Measurements from ENCODE around the gene PRKAB2. TPM values are rescaled to one million over a fixed set of nuclear protein-coding genes. Genes with fewer than 3 reads are reported as not detected.
"Not testable (repeated sequence)": the region's sequence is repeated elsewhere in the genome, so short reads cannot be mapped to it uniquely, and the experiment has no call there.

PRKAB2 gene
- total RNA-seq, 4 donors from 2014 or later = 21.5 to 45.4 (median 30.3) TPM

GRCh38 chr1:147109762-147110161, 62.5 kb downstream of the PRKAB2 start:
- H3K27me3 ChIP-seq = peaks cover 0 to 4% (median 0%) of the 10 kb centered on the region in 4 donors
- H3K9me3 ChIP-seq = no peaks in the 10 kb centered on the region
- no peaks in the 10 kb centered on the region for H3K36me3 ChIP-seq
- H3K27ac ChIP-seq (replicated peaks in 1 of 4) = no peak overlapping the region
- H3K4me1 ChIP-seq = no peaks in the 10 kb centered on the region
- no peak overlapping the region for H3K4me3 ChIP-seq
- WGBS = 55% methylated on average over 4 of the region's 4 CpGs
- no peak for DNase-seq (ENCODE audit: extremely low spot score)
- TF ChIP-seq EP300 (IDR thresholded peaks at IDR 0.05) (no peak), POLR2A (IDR thresholded peaks at IDR 0.05; ENCODE audit: low read depth) (no peak), CTCF (IDR thresholded peaks at IDR 0.05) (no peak), POLR2AphosphoS5 (IDR thresholded peaks at IDR 0.05) (no peak)
- intact Hi-C loops (cut with DNase I) = no loop called here

DNA sequence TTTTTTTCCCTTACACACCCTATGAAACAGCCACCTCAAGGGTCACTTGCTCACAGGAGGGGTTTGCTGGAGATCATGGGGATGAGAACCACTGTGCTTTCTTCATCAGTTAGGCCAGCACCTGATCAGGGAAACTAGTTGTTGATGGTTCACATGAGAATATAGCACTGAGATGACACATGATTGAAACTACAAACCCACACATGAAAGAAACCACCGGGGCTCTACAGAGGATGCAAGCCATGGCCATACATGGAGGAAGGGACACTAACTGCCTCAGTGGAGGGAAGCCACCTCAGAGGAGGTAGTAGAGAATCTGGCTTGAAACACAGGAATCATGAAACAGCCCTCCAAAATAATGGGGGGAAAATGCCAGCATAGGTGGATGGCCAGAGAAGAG, 63.2 kb downstream of the PRKAB2 start:
- Histone ChIP-seq H3K9me3 (no peaks in the 10 kb centered on the region), H3K4me3 (no peak overlapping the region), H3K4me1 (no peaks in the 10 kb centered on the region), H3K27me3 (peaks cover 0 to 4% (median 0%) of the 10 kb centered on the region in 4 donors), H3K27ac (replicated peaks in 1 of 4) (no peak overlapping the region), H3K36me3 (no peaks in the 10 kb centered on the region)
- TF ChIP-seq CTCF (IDR thresholded peaks at IDR 0.05) = no peak
- TF ChIP-seq POLR2AphosphoS5 (IDR thresholded peaks at IDR 0.05) = no peak
- TF ChIP-seq POLR2A (IDR thresholded peaks at IDR 0.05; ENCODE audit: low read depth) = no peak
- TF ChIP-seq EP300 (IDR thresholded peaks at IDR 0.05) = no peak
- intact Hi-C loops (cut with DNase I) = no loop called here
- DNase-seq (ENCODE audit: extremely low spot score) = no peak
- WGBS = 81% methylated on average over 1 of the region's 1 CpG

- H3K27me3 ChIP-seq; H3K27ac ChIP-seq (replicated peaks in 1 of 4); DNase-seq (ENCODE audit: extremely low spot score); H3K36me3 ChIP-seq; H3K4me3 ChIP-seq; intact Hi-C loops (cut with DNase I); H3K9me3 ChIP-seq; H3K4me1 ChIP-seq: not testable (repeated sequence)
- 69% methylated on average over 9 of the region's 9 CpGs for WGBS
Measured at GRCh38 chr1:147106407-147106881, 65.8 kb downstream of the PRKAB2 start.

- 85% methylated on average over 8 of the region's 8 CpGs for WGBS
- H3K27me3 ChIP-seq = peaks cover 0 to 4% (median 0%) of the 10 kb centered on the region in 4 donors
Measured at GRCh38 chr1:147105909-147106308, 66.4 kb downstream of the PRKAB2 start.

More at GRCh38 chr1:147105909-147106308, 66.4 kb downstream of the PRKAB2 start:
- intact Hi-C loops (cut with DNase I) = no loop called here
- Histone ChIP-seq H3K27ac (replicated peaks in 1 of 4) (no peak overlapping the region), H3K4me3 (no peak overlapping the region), H3K4me1 (no peaks in the 10 kb centered on the region), H3K36me3 (no peaks in the 10 kb centered on the region), H3K9me3 (no peaks in the 10 kb centered on the region)
- no peak for DNase-seq (ENCODE audit: extremely low spot score)
- TF ChIP-seq EP300 (IDR thresholded peaks at IDR 0.05) (no peak), POLR2AphosphoS5 (IDR thresholded peaks at IDR 0.05) (no peak), POLR2A (IDR thresholded peaks at IDR 0.05; ENCODE audit: low read depth) (no peak), CTCF (IDR thresholded peaks at IDR 0.05) (no peak)

Other genes starting within 250 kb of the PRKAB2 start
- gene NBPF12, start 234.1 kb downstream of the PRKAB2 start, total RNA-seq = 10 to 100 TPM in 3 of 4 donors, 1 to 10 TPM in 1; 8.6 to 23.1 (median 12.6) TPM
- 1 to 10 TPM; 1.2 to 2.9 (median 2.1) TPM for gene FMO5, start 52.9 kb upstream of the PRKAB2 start, total RNA-seq
- gene CHD1L, start 70.2 kb upstream of the PRKAB2 start, total RNA-seq = 10 to 100 TPM; 13.9 to 18.8 (median 18.2) TPM